GM12875 (cell line): ENCODE data around the gene EXOC7.

Experiments used
- H3K4me3 ChIP-seq: one replicate; pipeline ENCODE4 v1.5.1; 2011; ENCODE audit warnings: low read depth, low read length, control low read depth
- CTCF ChIP-seq: IDR thresholded peaks from 2 replicates; pipeline ENCODE4 v1.5.1; 2011; ENCODE audit warnings: low read depth, mild to moderate bottlenecking, control low read depth, inconsistent platforms, low read length, moderate library complexity, borderline replicate concordance; ENCODE audit not compliant: insufficient read depth

EXOC7 gene

GRCh38 chr17:76053246-76054111 lies 50.1 kb downstream of the EXOC7 start:
- H3K4me3 ChIP-seq = no peak overlapping the region
- TF ChIP-seq CTCF = no peak

- no peak for TF ChIP-seq CTCF
- no peak overlapping the region for H3K4me3 ChIP-seq
These were observed 52.0 kb downstream of the EXOC7 start for GRCh38 chr17:76051561-76051960.

GRCh38 chr17:76050538-76051467 lies 52.8 kb downstream of the EXOC7 start:
- no peak for TF ChIP-seq CTCF
- no peak overlapping the region for H3K4me3 ChIP-seq

GRCh38 chr17:76049836-76050537 lies 53.6 kb downstream of the EXOC7 start:
- TF ChIP-seq CTCF = no peak
- H3K4me3 ChIP-seq = no peak overlapping the region

GRCh38 chr17:76049239-76049638 lies 54.3 kb downstream of the EXOC7 start:
- no peak overlapping the region for H3K4me3 ChIP-seq
- no peak for TF ChIP-seq CTCF

GRCh38 chr17:76048711-76049110 lies 54.9 kb downstream of the EXOC7 start:
- H3K4me3 ChIP-seq = no peak overlapping the region
- TF ChIP-seq CTCF = no peak
